Measurements from ENCODE around the gene IL19. TPM values are rescaled to one million over a fixed set of nuclear protein-coding genes. Genes with fewer than 3 reads are reported as not detected.
A peak's percentile ranks its signal among the peaks of the same experiment; 100 is the strongest.

IL19 gene
- total RNA-seq, 1 donor from 2014 or later = not detected

DNA sequence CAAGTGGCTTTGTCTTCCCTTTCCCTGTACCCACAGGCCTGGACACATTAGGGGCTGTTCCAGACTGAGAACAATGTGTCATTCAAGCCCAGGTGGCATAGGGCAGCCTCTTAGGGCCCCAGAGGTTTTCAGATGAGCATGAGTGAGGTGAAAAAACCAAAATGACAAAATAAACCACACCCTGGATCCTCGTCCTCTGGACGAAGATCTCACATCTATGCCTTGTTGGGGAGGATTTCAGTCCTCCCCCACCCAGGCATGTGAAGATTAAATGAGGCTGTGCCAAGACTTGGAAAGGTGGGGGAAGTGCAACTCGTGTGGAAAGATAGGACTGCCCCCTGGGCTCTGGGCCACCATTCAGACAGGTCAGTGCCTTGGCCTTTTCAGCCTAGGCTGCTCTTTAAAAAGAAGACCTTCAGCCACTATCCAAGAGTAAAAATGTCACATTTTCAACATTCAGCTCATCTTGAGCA, 32.8 kb upstream of the IL19 start:
- peak in 1 of 2 donors; percentile 8 for ATAC-seq
- Histone ChIP-seq H3K27ac (peak overlapping the region; percentile 39), H3K4me3 (no peak overlapping the region), H3K27me3 (ENCODE audit: low read depth) (no peaks in the 10 kb centered on the region), H3K36me3 (peaks cover 29% of the 10 kb centered on the region), H3K9me3 (no peaks in the 10 kb centered on the region), H3K4me1 (peaks cover 29% of the 10 kb centered on the region)
- TF ChIP-seq, protein P1, sequence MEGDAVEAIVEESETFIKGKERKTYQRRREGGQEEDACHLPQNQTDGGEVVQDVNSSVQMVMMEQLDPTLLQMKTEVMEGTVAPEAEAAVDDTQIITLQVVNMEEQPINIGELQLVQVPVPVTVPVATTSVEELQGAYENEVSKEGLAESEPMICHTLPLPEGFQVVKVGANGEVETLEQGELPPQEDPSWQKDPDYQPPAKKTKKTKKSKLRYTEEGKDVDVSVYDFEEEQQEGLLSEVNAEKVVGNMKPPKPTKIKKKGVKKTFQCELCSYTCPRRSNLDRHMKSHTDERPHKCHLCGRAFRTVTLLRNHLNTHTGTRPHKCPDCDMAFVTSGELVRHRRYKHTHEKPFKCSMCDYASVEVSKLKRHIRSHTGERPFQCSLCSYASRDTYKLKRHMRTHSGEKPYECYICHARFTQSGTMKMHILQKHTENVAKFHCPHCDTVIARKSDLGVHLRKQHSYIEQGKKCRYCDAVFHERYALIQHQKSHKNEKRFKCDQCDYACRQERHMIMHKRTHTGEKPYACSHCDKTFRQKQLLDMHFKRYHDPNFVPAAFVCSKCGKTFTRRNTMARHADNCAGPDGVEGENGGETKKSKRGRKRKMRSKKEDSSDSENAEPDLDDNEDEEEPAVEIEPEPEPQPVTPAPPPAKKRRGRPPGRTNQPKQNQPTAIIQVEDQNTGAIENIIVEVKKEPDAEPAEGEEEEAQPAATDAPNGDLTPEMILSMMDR (IDR thresholded peaks at IDR 0.05) = no peak
- no peak for DNase-seq
- intact Hi-C loops (cut with DNase I) = no loop called here

DNA sequence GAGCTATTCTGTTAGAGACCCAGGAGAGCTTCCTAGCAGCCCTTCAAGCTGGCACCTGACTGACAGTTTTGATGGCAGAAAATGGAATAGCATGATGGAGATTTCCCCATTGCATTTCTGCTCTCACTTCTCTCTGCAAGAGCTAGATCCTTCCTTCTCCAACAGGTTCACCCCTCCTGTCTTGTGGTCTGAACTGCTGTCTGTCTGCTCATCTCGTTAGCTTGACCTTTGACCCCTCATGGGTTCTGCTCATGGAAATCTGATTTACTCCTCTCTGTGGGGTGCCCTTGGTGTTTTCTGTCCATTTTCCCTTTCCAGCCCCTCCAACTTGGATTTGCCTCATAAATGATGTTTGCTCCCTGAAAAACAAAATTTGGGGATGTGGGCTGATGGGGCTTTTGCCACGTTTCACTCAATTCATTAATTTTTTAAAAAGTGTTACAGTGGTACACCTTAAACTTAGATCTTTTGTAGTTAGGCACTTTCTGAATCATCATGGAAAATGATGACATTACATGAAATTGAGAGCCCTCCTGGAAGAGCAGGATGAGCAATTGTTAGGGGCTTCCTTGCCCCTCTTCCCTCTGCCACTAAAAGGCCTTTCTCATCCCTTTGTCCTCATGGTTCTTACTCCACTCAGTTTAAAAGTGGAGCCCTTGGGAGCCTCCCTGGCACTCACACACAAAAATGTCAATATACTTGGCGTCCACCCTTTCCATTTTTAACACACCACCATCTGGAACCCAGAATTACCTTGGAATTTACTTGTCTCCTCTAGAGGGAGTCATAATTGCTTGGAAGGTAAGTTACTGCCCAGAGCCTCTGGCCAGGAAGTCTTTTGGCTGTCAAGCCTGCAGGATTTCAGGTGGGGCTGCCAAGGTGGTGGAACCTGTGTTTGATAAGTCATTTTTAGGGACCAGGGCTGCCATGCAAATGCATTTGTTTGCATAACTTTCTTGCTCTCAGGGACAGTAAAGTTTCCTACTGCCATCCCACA, 31.9 kb upstream of the IL19 start:
- TF ChIP-seq, protein P1 (IDR thresholded peaks at IDR 0.05) = no peak
- ATAC-seq (peak in 1 of 2 donors; percentile 15), DNase-seq (no peak)
- no peak overlapping the region for H3K4me3 ChIP-seq
- H3K27ac ChIP-seq = no peak overlapping the region
- H3K9me3 ChIP-seq = no peaks in the 10 kb centered on the region
- intact Hi-C loops (cut with DNase I) = no loop called here
- peaks cover 29% of the 10 kb centered on the region for H3K4me1 ChIP-seq
- peaks cover 20% of the 10 kb centered on the region for H3K36me3 ChIP-seq
- H3K27me3 ChIP-seq (ENCODE audit: low read depth) = no peaks in the 10 kb centered on the region

DNA sequence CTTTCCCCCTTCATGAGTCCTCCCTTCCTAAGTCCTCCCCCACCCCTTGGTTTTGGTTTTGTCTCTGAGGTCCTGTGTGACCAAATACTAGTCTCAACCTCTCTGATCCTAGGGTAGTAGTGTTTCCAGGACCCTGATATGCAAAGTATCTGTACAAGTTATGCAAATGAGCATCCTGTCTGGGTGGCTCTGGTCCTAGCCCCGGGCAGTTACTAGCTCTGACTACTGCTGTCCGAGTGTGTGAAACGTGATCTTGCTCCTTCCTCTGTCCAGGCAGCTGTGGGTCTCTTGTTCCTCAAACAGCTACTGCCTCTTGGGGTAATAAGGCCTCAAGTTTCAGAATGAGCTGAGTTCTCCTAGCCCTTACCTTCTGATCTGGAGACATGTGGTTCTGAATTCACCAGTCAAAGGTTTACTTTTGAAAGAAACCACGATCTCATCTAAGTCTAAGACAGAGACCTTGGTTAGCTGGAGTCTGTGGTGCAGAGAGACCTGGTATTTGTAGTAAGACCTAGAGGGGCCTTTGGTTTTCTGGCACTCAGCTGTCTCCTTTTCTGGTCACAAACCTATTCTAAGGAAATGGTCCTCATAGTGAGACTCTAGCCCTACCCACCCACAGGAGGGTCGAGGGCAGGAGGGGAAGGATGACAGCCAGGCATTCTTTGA, 31.0 kb upstream of the IL19 start:
- TF ChIP-seq, protein P1 (IDR thresholded peaks at IDR 0.05) = no peak
- peaks cover 11% of the 10 kb centered on the region for H3K36me3 ChIP-seq
- no peak for DNase-seq
- H3K4me3 ChIP-seq = no peak overlapping the region
- peak; percentile 4 to 62 for ATAC-seq
- peaks cover 29% of the 10 kb centered on the region for H3K4me1 ChIP-seq
- H3K27ac ChIP-seq = no peak overlapping the region
- H3K9me3 ChIP-seq = no peaks in the 10 kb centered on the region
- H3K27me3 ChIP-seq (ENCODE audit: low read depth) = no peaks in the 10 kb centered on the region
- intact Hi-C loops (cut with DNase I) = no loop called here

DNA sequence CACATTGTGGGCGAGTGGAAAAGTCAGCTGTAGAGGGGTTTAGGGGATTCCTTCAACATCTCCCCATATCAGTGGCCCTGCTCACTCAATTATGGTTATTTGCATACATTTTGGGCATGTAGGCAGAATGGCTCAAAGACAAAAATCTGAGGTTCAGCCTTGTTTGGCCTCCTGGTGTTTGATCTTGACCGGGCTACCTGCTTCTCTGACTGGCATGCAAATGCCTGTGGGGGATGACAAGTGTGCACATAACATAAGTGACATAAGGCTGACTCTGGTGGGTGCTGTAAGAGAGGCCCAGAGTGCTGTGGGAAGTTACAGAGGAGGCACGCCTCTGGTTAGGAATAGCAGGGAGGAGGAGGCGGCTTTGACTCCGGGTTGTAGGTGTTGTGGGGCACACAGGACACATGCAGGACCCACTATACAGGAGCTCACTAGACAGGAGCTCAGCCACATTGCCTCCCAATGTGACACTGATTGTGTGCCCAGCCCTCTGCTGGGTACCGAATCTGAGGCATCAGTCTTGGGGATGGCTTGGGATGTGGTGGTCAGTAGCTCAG, 29.4 kb upstream of the IL19 start:
- intact Hi-C loops (cut with DNase I) = no loop called here
- Histone ChIP-seq H3K27ac (no peak overlapping the region), H3K9me3 (no peaks in the 10 kb centered on the region), H3K36me3 (no peaks in the 10 kb centered on the region), H3K4me1 (peaks cover 29% of the 10 kb centered on the region), H3K27me3 (ENCODE audit: low read depth) (no peaks in the 10 kb centered on the region), H3K4me3 (no peak overlapping the region)
- DNase-seq = no peak
- no peak for ATAC-seq
- TF ChIP-seq, protein P1 (IDR thresholded peaks at IDR 0.05) = no peak

DNA sequence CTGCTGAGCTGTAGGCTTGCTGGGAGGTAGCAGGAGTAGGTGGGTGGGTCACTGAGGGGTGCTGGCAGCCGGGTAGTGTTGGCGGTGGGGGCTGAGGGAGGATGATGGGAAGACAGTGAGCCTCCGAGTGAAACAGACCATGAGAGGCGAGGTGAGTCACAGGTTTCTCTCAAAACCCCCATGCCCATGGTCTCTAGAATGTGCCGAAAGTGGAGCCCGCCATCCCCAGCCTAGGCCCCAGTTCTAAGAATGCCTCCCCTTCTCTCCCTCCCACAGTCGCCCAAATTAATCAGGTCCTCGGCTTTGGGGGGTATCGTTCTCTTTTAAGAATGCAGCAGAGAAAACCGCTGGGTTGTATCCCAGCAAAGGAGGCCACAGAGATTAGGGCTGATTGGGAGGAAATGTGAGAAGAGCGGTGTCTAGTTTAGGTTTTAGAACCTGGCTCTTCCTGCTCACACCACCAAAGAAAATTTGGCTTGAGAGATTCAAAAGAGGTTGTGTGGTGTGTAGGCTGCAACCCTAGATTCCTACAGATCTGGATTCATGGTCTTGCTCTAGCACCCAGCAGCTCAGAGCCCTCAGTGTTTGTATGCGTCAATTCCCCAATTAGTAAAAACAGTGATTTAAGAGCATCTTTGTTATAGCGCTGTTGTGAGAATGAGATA, 27.7 kb upstream of the IL19 start:
- no peak for ATAC-seq
- intact Hi-C loops (cut with DNase I) = no loop called here
- Histone ChIP-seq H3K27me3 (ENCODE audit: low read depth) (no peaks in the 10 kb centered on the region), H3K9me3 (no peaks in the 10 kb centered on the region), H3K36me3 (no peaks in the 10 kb centered on the region), H3K4me1 (peaks cover 22% of the 10 kb centered on the region), H3K4me3 (no peak overlapping the region), H3K27ac (no peak overlapping the region)
- TF ChIP-seq, protein P1 (IDR thresholded peaks at IDR 0.05) = no peak
- DNase-seq = no peak

All from lower lobe of right lung (tissue), 2 donors.